ENCODE data around the gene PRRX2. TPM values are rescaled to one million over a fixed set of nuclear protein-coding genes. Genes with fewer than 3 reads are reported as not detected.

Gene PRRX2
- polyA plus RNA-seq, 1 donor (not counting 4 experiments of a cell fraction or from before 2014, with no cell fraction given): not detected

GRCh38 chr9:129669141-129669718 lies 3.8 kb downstream of the PRRX2 start:
- Histone ChIP-seq H3K27ac (ENCODE audit: control insufficient read depth, insufficient read depth, low read length) (no peak overlapping the region), H3K9me1 (ENCODE audit: control insufficient read depth, extremely low read depth, insufficient read depth, low read length) (no peaks in the 10 kb centered on the region), H3K4me3 (ENCODE audit: control insufficient read depth in 2 of 3, extremely low read depth in 1 of 3, insufficient read depth in 2 of 3, low read depth in 1 of 3, low read length in 3 of 3) (no peak overlapping the region), H3K79me2 (ENCODE audit: control insufficient read depth, insufficient read depth, low read length) (no peaks in the 10 kb centered on the region), H3K27me3 (ENCODE audit: control insufficient read depth, extremely low read depth, insufficient read depth, low read length) (peaks cover 35% of the 10 kb centered on the region), H3K9ac (ENCODE audit: control insufficient read depth, extremely low read depth, insufficient read depth, low read length) (no peak overlapping the region), H4K20me1 (ENCODE audit: control insufficient read depth, extremely low read depth, insufficient read depth, low read length) (no peaks in the 10 kb centered on the region), H3K4me2 (ENCODE audit: control insufficient read depth, extremely low read depth, insufficient read depth, low read depth, low read length) (no peak overlapping the region), H3K4me1 (ENCODE audit: control insufficient read depth, extremely low read depth, insufficient read depth, low read length) (peaks cover 3% of the 10 kb centered on the region), H2AFZ (ENCODE audit: control insufficient read depth, low read length) (no peak overlapping the region), H3K9me3 (ENCODE audit: control insufficient read depth, low read depth, low read length) (no peaks in the 10 kb centered on the region), H3K36me3 (ENCODE audit: control insufficient read depth in 2 of 2, extremely low read depth in 1 of 2, insufficient read depth in 2 of 2, low read length in 2 of 2) (no peaks in the 10 kb centered on the region)
- TF ChIP-seq EZH2 (IDR thresholded peaks at IDR 0.05; ENCODE audit: low read length) (no peak), CTCF (optimal IDR thresholded peaks at IDR 0.05 in 1 of 3, IDR thresholded peaks at IDR 0.05 in 1 of 3, conservative IDR thresholded peaks at IDR 0.05 in 1 of 3; ENCODE audit: extremely low read depth in 1 of 3, insufficient read depth in 2 of 3, low read length in 3 of 3) (no peak)
- DNase-seq (ENCODE audit: low read depth, low spot score) (no peak), FAIRE-seq (no peak)
- dilution Hi-C loops (cut with MboI; ENCODE audit: extremely low pct_ligation_motif_present, low sequenced_read_pairs): no loop called here

GRCh38 chr9:129669946-129670345 lies 4.5 kb downstream of the PRRX2 start:
- FAIRE-seq (no peak), DNase-seq (ENCODE audit: low read depth, low spot score) (no peak)
- H3K9me1 ChIP-seq (ENCODE audit: control insufficient read depth, extremely low read depth, insufficient read depth, low read length): no peaks in the 10 kb centered on the region
- no peaks in the 10 kb centered on the region for H4K20me1 ChIP-seq (ENCODE audit: control insufficient read depth, extremely low read depth, insufficient read depth, low read length)
- H3K27ac ChIP-seq (ENCODE audit: control insufficient read depth, insufficient read depth, low read length): no peak overlapping the region
- dilution Hi-C loops (cut with MboI; ENCODE audit: extremely low pct_ligation_motif_present, low sequenced_read_pairs): no loop called here
- no peaks in the 10 kb centered on the region for H3K9me3 ChIP-seq (ENCODE audit: control insufficient read depth, low read depth, low read length)
- no peak overlapping the region for H2AFZ ChIP-seq (ENCODE audit: control insufficient read depth, low read length)
- H3K27me3 ChIP-seq (ENCODE audit: control insufficient read depth, extremely low read depth, insufficient read depth, low read length): peaks cover 37% of the 10 kb centered on the region
- H3K4me3 ChIP-seq (ENCODE audit: control insufficient read depth in 2 of 3, extremely low read depth in 1 of 3, insufficient read depth in 2 of 3, low read depth in 1 of 3, low read length in 3 of 3): no peak overlapping the region
- H3K4me2 ChIP-seq (ENCODE audit: control insufficient read depth, extremely low read depth, insufficient read depth, low read depth, low read length): no peak overlapping the region
- TF ChIP-seq EZH2 (IDR thresholded peaks at IDR 0.05; ENCODE audit: low read length): no peak
- TF ChIP-seq CTCF (optimal IDR thresholded peaks at IDR 0.05 in 1 of 3, IDR thresholded peaks at IDR 0.05 in 1 of 3, conservative IDR thresholded peaks at IDR 0.05 in 1 of 3; ENCODE audit: extremely low read depth in 1 of 3, insufficient read depth in 2 of 3, low read length in 3 of 3): no peak
- H3K79me2 ChIP-seq (ENCODE audit: control insufficient read depth, insufficient read depth, low read length): no peaks in the 10 kb centered on the region
- peaks cover 3% of the 10 kb centered on the region for H3K4me1 ChIP-seq (ENCODE audit: control insufficient read depth, extremely low read depth, insufficient read depth, low read length)
- H3K9ac ChIP-seq (ENCODE audit: control insufficient read depth, extremely low read depth, insufficient read depth, low read length): no peak overlapping the region
- H3K36me3 ChIP-seq (ENCODE audit: control insufficient read depth in 2 of 2, extremely low read depth in 1 of 2, insufficient read depth in 2 of 2, low read length in 2 of 2): no peaks in the 10 kb centered on the region
